Keratinocyte (primary cell): ENCODE data around the gene CRAMP1.

Source experiments
- CTCF ChIP-seq, 3 experiments: IDR thresholded peaks in 1 of 3; conservative IDR thresholded peaks in 1 of 3; optimal IDR thresholded peaks in 1 of 3; 2 replicates in 2 of 3; 3 replicates in 1 of 3; pipeline versions ENCODE3 to v1.5.1; 2011; ENCODE audit warnings: low read length in 3 of 3, mild to moderate bottlenecking in 3 of 3, moderate library complexity in 2 of 3, control low read depth in 1 of 3, inconsistent platforms in 1 of 3; ENCODE audit not compliant: insufficient read depth in 2 of 3; ENCODE audit errors: extremely low read depth in 1 of 3
- EZH2 ChIP-seq: IDR thresholded peaks from one replicate; pipeline ENCODE4 v1.6.1; 2012; ENCODE audit warnings: inconsistent platforms, mild to moderate bottlenecking, low read length, moderate library complexity

- no peak for TF ChIP-seq CTCF (optimal IDR thresholded peaks at IDR 0.05 in 1 of 3, IDR thresholded peaks at IDR 0.05 in 1 of 3, conservative IDR thresholded peaks at IDR 0.05 in 1 of 3; ENCODE audit: extremely low read depth in 1 of 3, insufficient read depth in 2 of 3, low read length in 3 of 3)
- TF ChIP-seq EZH2, result no peak
Measured at GRCh38 chr16:1571012-1571671, 41.0 kb upstream of the CRAMP1 start.
